Fibroblast of peridontal ligament (primary cell): Measurements from ENCODE around the gene SDR9C7.

Experiments used
- DNase-seq: peaks from one replicate; pipeline ENCODE4 v3.0.0-alpha.2; 2010; ENCODE audit errors: extremely low read depth

The SDR9C7 gene

DNA sequence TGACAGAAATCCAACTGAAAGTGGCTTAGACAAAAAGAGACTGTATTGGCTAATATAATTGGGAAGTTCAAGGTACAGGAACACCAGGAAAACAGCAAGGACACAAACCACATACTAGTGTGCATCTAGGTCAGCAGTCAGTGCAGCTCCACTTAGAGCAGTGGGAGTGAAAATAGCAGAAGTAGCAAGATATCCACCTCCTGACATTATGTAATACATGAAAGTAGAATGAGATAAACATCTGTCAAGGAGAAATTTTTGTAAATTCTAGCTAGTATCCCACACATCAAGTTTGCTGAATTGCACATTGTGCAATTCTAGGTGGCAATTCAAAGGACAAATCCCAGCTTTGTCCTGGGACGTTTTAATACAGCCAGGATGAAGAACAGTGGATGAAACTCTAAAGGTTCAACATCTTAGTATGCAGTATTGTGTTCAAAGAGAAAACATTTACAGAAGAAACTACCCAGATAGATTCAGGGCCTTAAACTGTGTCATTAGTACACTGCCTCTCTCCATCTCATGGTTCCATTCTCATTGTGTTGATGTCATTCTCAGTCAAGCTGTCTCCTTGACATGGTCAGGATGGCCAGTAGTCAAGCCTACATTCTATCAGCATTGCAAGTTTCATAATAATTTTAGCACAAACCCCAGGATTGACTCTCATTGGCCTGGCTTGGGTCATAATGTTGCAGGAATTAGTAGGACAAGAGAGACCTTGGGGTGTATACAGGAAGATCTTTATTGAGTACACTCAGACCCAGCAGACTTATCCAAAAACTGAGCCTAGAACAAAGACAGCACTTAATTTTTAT, 56.8 kb downstream of the SDR9C7 start:
- DNase-seq: no peak

DNA sequence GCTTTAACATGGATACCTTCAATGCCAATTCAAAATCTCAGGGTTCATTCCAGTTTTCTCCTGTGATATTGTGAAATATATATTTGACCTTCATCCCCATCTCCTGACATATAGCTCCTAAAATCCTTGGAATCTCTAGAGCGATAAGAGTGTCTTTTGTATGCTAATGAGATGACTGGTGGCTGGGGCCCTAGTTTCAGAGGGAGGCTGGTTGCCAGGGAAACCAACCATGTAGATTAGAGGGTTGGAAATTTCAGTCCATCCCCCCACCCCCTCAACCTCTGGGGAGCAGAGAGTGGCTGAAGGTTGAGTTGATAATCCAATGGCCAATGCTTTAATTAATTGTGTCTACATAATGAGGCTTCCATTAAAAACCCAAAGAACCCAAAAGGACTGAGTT, 59.4 kb downstream of the SDR9C7 start:
- DNase-seq: no peak

DNA sequence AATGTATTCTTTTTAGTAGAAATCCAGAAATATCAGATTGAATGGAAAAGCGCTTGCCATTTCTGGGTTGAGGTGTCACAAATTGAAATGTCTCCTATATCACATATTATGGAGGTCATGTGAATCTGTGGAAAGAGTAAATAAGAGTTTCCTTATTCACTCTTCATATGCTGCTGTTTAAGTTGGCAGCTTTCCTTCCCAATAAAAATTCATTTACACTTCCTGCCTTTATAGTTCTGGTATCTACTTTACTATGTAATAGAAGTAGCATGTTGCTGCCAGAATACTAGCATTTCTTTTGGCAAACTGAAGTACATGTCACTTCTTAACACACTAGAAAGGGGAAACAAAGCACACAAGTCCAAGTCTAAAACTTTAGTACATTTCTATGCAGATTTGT, 60.8 kb downstream of the SDR9C7 start:
- no peak for DNase-seq
